Fibroblast of skin of right biceps (primary cell): ENCODE results near the gene TUBA1B.

ENCODE experiments used
- DNase-seq: peaks from one replicate; pipeline ENCODE4 v3.0.0-alpha.2; 2013

The TUBA1B gene

DNA sequence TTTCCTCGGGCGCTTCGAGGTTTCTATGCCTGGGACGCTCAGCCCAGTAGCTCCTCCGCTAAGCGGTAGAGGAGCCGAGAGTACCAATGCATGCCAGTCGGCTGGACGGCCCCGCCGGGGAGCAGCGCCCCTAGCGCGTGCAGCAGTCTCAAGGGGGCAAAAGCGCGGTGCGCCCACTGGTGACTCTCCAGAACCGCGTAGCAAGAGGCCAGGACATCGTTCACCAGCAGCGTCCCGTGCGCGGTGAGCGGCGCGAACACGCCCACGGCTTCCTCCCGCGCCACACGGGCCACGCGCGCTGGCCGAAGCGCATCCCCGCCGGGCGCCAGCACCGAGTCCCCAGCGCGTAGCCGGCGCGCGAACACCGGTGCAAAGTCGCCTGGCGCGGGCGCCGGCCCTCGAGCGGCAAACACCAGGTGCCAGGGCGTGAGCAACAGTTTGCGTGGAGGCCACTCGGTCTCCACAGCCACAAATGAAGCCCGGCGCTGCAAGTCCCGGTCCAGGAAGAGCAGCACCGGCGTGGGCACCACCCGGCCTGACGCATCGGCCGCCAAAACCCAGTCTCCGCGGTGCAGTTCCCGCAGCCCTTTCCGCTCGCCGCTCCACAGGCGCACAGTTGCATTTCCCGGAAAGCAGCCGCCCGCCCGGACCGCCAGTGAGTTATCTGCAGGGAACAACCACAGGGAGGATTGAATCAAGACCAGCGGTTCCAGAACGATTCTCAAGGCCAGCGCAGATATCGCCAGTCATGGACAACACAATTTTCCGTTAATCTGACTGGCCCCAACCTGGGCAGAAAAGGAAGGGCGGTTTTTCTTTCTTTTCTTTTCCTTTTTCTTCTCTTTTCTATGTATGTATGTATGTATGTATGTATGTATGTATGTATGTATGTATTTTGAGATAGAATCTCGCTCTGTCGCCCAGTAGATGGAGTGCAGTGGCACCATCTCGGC, 41.1 kb downstream of the TUBA1B start:
- DNase-seq, result peak; percentile 39

DNA sequence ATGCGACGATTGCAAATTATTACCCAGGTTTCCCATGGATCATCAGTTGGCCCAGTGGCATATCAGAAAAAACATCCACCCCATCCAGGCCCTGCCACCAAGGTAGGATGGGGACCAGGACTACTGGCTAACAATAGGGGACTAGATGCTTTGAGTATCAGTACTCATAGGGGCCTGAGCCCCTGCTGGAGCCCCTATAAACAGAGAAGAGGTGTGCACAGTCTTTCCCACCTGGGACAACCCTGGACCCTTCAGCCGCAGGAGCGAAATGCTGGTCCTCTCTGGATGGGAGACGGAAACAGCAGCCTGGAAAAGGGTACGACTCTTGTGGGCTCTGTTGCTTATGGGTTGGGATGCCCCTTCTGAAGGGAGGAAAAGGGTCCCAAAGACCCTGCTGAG, 42.3 kb downstream of the TUBA1B start:
- no peak for DNase-seq

DNA sequence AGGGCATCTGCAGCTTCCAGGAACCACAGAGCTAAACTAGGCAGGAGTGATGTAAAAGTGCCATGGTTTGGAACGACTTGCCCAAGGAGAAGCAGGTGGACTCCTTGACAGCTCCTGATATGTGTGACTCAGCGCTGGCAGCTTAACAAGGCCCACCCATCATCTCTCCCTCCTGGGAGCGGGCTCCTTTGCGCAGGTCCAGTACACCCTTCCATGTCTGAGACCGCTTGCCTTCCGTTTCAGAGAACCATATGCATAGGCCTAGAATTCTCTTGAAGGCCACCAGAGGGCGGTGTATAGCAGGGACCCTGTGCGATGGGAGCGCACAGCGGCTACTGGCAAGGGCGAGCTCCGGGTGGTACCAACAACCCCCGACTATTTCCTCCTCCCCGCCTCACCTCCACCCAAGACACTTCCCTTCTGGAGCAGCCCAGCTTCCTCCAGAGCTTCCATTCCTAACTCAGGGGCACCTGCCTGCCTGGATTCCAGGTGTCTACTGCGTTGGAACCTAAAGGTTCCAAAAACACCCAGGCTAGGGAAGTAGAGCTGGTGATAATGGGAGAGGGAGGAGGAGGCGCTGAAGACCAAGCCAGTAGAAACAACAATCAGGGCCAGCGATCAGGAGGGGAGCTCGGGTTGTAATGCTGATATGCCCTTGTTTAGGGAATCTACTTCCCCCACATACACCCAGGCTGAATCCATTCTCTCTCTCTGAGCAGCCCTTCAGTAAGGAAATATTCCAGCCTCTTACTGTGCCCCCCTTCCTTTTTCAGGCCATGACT, 42.9 kb downstream of the TUBA1B start:
- DNase-seq, result peak; percentile 90

DNA sequence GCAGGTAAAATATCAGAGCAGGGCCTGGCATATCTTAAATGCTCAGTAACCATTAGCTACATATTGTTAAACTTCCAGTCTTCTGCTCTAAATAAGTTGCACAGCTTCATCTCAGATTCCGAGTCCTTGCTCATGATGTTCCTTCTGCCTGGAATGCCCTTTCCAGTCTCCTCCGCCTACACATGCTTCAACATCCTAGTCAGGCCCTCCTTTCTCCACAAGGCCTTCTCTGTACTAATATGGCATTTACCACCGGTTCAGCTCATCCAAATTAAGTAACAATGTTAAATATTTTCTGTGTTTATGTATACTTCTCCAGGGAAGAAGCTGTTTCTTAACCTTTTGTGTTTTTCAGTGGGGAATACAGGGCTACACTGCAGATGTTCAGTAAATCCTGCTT, 45.1 kb downstream of the TUBA1B start:
- DNase-seq, result no peak

DNA sequence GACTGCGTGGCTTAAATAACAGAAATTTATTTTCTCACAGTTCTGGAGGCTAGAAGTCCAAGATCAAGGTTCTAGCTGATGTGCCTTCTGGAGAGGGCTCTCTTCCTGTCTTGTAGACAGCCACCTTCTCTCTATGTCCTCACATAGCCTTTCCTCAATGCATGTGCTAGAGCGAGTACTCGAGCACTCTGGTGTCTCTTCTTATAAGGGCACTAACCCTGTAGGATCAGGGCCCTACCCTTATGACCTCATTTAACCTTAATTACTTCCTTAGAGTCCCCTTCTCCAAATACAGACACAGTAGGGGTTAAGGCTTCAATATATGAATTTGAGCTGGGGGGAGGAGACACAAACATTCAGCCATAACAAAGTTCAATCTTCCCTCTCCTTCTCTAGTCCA, 46.8 kb downstream of the TUBA1B start:
- no peak for DNase-seq

DNA sequence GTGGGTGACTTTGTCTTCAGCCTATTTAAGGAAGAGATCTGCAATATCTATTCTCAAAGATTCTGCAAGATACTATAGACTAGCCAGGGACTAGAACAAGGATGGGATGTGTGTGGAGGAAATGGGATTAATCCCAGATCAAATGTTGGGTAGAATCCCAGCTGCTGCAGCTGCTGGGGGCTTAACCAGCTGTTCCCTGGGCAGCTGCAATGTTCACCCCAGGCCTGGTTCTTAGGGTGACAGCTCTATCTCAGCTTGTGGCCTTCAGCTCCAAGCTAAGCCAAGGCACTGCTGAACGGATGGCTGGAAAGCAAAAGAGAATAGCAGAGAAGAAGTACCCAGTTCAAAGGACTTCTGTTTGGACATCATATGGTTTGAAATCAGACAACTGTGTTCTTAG, 51.4 kb downstream of the TUBA1B start:
- no peak for DNase-seq
